Stimulated activated CD4-positive, alpha-beta T cell treated with anti-CD3 and anti-CD28 coated beads, Interleukin-15, amount 100 ng/mL, for 24 hours (primary cell): Measurements from ENCODE around the gene CXCL13.
A peak's percentile ranks its signal among the peaks of the same experiment; 100 is the strongest.
"Not testable (repeated sequence)": the region's sequence is repeated elsewhere in the genome, so short reads cannot be mapped to it uniquely, and the experiment has no call there.

Experiments used
- DNase-seq: peaks from one replicate; pipeline ENCODE4 v3.0.0-alpha.2; 2020

Gene CXCL13, protein sequence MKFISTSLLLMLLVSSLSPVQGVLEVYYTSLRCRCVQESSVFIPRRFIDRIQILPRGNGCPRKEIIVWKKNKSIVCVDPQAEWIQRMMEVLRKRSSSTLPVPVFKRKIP

DNA sequence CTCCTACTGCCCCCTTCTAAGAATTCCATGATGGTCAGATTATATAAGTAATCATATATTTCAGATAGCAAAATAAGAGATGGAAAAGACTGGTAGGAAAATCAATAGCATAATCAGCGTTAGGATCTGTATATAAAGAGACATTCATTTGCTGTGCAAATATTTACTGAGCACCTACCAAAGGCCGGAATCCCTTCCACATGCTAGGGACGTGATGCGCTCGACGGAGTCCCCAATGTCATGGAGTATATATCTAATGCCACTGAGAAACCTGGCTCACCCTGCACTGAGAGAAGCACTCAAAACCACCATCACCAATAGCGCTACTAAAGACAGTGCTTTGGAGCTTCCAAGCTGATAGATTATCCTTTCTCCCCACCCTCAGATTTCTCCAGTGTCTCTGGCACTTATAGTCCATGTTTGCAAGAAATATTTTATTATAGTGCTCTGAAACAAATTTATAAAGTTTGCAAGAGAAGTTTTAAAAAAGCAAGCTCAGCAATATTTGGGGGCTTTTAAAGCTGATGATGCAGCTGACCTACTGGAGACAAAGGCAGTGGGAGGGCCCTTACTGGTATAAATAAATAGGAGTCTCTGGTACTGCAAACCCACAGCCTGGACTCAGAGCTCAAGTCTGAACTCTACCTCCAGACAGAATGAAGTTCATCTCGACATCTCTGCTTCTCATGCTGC, at the start of gene CXCL13:
Gene CXCL13 (plus strand): TSS at position 611 of the 693 bp plus-strand sequence. CDS start 46 bp downstream, at position 657.
- no peak for DNase-seq

DNA sequence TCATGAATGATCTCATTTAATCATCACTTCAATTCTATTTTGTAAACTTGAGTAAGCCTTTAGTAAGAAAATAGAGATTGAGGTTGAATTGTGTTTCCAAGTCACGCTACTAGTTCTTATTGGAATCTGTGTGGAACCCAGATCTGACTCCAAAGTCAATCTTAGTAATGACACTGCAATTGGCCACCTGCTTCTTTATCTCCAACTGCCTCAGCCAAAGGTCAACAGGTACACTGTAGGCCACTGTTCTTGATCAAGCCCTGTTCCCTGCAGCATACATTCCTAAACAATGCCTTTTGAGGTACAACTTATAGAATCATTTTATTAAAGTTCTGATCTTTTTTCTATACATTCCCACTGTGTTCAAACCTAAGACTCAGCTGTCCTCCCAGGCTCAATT, 45.5 kb upstream of the CXCL13 start:
- DNase-seq, result no peak

DNA sequence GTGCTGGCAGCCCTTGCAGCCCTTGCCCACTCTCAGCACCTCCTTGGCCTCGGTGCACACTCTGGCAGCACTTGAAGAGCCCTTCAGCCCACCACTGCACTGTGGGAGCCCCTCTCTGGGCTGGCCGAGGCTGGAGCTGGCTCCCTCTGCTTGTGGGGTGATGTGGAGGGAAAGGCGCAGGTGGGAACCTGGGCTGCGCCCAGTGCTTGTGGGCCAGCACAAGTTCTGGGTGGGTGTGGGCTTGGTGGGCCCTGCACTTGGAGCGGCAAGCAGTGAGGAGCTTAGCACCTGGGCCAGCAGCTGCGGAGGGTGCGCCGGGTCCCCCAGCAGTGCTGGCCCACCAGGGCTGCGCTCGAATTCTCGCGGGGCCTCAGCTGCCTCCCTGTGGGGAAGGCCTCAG, 43.9 kb upstream of the CXCL13 start:
- not testable (repeated sequence) for DNase-seq

DNA sequence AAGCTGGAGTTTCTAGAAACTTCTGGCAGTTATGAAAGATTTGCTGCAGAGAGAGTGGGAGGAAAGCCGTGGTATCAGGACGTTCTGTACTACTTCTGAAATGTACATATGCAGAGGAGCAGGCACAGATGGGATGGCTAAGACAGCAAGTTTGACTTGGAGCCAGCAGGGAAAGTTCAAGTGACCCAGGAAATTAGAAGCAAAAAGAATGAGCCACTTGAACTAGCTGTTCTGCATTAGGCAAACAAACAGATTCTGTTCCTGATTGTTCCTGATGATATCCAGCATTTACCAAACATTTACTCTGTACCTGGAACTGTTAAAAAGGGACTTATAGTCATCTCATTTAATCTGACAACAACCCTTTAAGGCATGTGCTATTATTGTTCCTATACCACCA, 41.4 kb upstream of the CXCL13 start:
- DNase-seq, result no peak

DNA sequence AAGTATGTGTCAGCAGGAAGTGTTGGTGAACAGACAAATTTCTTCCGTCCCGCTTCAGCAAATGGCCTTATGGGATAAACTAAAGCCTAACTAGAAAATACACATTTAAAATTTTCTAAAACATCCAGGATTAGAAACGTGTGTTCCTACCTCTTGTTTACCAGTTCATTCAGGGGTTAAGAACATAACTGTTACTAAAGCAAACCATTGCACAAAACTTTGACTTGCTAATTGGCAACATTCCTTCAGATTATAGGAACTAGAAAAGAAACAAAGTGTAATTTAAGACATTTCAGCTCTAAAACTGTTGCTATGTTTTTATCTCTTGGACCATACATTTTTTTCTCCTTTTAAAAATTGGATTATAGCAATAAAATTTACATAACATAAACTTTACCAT, 39.5 kb upstream of the CXCL13 start:
- DNase-seq, result no peak

DNA sequence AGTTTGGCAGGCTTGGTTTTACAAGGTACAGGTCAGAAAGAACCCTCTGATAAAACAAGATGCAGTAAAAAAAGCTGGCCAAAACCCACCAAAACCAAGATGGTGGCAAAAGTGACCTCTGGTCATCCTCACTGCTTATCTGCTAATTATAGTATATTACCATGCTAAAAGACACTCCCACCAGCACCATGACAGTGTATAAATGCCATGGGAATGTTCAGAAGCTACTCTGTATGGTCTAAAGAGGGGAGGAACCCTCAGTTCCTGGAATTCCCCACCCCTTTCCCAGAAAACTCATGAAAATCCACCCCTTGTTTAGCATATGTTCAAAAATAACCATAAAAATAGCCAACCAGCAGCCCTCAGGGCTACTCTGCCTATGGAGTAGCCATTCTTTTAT, 38.1 kb upstream of the CXCL13 start:
- DNase-seq, result no peak

DNA sequence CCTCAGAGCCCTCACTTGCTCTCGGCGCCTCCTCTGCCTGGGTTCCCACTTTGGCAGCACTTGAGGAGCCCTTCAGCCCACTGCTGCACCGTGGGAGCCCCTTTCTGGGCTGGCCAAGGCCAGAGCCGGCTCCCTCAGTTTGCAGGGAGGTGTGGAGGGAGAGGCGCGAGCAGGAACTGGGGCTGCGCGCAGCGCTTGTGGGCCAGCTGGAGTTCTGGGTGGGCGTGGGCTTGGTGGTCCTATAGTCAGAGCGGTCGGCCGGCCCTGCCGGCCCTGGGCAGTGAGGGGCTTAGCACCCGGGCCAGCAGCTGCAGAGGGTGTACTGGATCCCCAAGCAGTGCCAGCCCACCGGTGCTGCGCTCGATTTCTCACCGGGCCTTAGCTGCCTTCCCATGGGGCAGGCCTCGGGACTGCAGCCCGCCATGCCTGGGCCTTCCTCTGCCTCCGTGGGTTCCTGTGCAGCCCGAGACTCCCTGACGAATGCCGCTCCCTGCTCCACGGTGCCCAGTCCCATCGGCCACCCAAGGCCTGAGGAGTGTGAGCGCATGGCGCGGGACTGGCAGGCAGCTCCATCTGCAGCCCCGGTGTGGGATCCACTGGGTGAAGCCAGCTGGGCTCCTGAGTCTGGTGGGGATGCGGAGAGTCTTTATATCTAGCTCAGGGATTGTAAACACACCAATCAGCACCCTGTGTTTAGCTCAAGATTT, 35.0 kb upstream of the CXCL13 start:
- not testable (repeated sequence) for DNase-seq

DNA sequence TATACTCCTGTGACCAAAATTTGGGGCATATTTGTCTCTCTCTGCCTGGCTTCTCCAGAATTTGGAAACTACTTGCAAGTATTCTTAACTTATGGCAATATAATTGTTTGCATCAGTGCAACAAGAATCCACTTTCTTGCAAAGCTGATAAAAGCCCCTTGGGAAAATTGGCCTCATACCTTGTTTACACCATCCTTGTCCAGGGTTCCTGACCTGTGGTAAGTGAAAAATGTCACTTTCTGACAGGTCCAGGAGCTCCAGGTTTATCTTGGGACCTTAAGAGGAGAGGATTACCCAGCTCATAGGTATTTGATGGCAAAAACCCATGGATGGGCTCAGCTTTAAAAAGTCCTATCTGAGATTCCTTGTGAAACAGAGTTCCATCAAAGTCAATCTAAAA, 29.3 kb upstream of the CXCL13 start:
- DNase-seq, result no peak

DNA sequence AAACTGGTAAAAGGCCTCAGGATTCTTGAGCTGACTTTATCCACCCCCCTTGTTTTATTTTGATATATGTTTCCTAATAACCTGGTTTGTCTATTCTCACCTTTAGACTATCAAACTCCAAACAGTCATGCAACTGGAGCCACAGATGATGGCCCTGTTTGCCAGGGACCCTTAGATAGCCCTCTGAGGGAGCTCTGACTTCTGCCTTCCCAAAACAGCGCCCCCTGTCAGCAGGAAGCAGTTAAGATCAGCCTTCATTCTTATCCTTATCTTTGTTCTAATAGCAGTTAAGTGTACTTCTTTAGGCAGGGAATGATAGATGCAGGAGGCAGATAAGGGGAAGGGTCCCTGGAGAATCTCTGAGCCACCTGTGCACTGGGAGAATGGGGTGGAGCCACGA, 27.5 kb upstream of the CXCL13 start:
- DNase-seq, result no peak

DNA sequence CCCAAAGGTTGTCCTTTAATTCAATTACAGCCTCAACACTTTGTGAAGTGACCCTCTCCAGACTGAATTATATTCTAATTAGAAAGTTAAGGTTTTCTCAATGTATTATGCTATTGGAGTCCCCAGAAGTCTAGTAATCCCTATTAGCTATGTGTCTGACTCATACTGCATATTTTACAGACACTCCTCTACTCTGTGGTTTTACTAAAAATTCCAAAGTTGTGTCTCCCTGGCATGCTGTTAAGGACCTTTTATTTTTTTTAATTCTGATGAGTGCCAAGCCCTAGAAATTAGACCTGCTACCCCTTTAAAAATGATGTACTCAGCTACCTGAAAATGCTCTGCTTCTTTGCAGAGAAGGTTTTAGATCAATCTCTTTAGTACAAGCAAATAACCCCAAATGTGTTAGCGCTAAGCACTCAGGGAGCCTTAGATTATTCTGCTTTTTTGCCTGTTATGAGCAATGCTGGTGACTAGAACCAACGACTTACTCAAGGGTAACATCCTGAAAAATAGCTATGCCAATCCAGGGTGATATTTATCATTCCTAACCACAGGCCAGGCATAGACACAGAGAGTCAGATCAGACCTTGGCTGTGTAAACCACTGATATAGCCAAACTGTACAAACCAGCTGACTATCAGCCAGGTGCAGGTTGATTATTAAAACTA, 26.1 kb upstream of the CXCL13 start:
- DNase-seq, result no peak

DNA sequence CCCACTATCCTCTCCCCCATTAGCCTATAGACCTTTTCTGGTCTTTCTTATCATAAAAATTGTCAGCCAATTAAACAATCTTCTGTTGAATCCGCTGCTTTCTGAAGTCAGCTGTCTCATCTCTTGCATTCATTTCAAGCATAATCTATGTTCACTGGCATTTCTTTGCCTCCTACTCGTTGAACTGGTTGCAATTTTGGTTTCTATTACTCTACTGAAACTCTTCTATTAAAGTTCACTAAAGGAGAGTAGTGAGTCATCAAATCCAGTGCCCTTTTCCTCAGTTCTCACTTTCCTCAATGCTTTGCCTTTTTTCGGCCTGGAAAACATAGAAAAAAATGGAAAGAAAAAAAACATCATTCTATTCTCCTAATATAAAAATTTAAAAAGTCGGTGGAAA, 23.9 kb upstream of the CXCL13 start:
- no peak for DNase-seq

DNA sequence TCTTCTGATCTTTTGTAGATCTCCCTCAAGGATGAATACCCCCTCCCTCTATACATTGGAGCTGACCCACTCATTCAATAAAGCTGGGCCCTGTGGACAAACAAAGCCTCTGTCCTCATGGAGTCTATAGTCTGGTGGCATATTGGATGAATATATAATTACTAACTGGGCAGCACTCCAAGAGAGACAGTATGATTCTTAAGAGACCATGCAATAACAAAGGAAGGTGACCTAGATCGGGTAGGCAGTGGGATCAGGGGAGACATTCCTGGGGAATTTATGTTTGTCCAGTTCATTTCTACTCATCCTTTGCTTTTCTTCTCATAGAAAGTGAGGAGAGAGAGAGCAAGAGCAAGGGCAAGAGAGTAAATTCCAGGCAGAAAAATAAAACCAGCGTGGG, 23.5 kb upstream of the CXCL13 start:
- DNase-seq, result no peak

DNA sequence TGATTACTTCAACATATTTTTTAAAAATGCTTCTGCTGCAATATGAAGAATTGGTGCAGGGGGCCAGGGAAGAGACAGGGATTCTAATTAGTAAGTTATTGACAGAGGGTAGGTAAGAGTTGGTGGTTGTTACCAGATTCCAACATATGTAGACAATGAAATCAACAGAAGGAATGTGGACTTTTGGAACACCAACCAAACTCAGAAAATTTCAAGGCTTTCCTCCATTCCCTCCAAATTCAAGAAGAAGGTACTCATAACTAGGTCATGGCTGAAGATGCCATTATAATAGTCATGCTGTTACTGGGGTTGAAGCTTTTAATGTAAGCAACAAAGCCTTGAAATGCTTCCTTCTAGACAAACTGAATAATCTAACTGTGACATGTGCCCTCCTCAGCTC, 22.9 kb upstream of the CXCL13 start:
- no peak for DNase-seq

DNA sequence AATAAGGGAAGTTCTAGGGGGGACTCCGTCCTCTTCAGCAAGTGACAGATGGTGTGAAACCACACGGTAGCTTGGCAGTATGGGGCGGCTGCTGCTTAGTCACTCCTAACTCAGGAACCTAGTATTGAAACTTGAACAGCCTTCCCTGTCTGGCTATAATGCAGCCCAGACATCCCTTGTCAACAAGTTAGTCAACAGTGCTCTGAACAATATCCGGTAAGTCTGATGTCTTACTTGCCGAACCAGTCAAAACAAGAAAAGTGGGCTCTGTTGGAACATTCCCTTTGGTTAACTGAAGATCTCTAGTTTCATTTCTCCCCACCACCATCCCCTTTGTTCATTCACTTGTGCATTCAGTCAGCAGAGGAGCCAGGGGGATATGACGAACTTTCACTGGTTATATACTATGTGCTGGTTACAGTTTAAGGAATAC, 18.7 kb upstream of the CXCL13 start:
- peak; percentile 80 for DNase-seq

DNA sequence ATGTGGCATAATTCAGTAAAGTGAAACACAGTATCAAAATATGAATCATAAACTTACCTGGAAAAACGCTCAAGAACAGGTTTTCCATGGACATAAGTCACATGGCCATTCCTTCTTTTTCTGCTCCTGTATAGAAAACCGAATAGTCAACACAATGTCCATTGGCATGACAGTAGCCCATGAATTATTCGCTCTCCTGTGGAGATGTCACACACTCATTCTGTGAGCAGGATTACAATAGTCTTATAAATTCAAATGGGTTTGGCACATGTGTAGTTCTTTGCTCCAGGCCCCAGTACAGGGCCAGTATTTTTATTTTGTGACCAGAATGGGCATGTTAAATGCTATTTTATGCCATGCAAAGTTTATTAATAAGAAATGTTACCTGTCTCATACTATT, 15.1 kb upstream of the CXCL13 start:
- no peak for DNase-seq

DNA sequence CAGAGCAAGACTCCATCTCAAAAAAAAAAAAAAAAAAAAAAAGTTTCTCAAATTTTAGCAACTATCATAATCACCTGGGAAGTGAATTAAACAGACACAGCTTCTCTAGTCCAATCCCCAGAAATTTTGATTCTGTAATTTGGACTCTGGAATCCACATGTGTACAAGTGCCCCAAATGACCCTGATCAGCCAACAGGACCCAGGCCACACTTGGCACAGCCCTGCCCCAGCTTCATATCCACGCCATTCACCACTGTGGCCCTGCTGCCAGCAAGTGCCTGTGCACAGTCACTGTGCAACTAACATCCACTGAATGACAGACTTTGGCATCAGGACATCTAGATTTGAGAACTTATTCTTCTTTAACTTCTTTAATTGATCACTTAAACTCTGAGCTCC, 14.1 kb upstream of the CXCL13 start:
- DNase-seq, result no peak

DNA sequence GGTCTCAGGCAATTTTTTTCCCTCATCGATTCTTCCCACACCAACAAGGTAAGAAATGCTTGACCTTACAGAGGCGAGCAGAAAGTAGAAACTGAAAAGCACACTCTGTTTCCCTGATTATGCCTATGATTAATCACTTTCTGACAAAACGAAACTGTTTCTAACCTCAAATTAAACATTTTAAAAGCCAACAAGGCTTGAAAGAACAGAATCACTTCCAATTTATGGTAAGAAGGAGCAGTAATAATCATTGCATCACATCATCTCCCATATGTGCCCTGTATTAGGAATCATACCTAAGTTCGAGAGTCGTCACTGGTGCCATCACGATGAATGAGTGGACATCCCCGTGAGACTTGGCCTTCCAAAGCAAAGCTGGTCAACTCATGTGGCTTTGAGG, 12.5 kb upstream of the CXCL13 start:
- peak; percentile 35 for DNase-seq

DNA sequence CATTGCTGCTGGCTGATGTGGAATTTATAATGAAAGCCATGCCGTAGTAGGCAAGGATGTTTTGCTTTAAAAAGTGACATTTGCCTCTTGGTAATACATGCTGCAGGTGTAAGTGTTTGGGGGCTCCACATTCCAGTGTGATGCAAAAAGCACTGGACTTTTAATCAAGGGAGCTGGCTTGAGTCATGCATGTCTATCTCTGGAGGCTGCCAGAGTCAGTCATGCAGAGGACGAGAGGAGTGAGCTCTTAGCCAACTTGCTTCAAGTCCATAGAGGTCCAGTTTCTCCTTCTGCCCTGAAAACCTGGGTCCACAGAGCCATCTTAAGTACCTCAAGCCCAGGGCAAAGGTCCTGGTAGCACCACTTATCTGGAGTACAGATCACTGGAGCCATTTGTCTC, 11.6 kb upstream of the CXCL13 start:
- DNase-seq, result no peak

DNA sequence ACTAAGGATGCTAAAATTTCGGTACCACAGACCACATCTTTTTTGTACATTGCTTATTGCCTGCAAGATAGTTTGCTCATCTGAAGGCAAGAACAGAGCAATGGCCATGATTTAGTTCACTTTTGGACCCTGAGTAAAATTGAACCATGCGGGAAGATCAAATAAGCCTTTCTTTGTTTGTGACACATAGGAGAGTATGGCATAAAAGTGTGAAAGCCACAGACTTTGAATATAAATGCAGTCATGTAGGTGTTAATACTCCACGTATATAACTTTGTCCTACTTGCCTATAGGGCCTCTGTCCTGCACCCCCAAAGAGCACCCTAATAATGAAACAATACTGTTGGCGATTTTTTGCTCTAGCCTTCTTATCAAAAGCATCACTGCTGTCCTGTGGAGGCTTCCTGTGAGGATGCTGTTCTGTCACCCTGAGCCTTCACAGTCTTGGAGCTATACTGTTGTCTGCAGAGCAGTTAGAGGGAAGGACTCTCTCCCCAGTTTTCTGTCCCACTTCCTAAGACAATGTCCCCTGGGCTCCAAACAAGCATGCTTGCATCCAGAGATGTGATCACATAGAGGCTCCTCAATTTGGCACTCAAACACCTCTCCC, 10.2 kb upstream of the CXCL13 start:
- DNase-seq, result no peak

DNA sequence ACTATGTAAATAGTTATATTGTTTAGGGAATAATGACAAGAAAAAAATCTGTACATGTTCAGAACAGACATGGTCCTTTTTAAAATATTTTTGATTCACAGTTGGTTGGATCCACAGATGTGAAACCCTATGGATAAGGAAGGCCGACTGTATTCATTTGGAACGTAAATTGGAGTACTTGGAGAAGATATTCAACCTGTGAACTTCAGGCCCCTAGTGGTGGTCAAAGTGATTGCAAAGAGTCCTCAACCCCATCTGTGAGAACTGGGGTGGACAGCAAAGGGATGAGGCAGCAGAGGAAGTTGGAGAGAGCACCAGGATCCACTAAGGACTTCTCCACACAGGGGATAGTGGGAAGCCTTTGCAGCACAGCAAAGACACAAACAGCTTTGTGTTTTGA, 6.2 kb upstream of the CXCL13 start:
- DNase-seq, result no peak

DNA sequence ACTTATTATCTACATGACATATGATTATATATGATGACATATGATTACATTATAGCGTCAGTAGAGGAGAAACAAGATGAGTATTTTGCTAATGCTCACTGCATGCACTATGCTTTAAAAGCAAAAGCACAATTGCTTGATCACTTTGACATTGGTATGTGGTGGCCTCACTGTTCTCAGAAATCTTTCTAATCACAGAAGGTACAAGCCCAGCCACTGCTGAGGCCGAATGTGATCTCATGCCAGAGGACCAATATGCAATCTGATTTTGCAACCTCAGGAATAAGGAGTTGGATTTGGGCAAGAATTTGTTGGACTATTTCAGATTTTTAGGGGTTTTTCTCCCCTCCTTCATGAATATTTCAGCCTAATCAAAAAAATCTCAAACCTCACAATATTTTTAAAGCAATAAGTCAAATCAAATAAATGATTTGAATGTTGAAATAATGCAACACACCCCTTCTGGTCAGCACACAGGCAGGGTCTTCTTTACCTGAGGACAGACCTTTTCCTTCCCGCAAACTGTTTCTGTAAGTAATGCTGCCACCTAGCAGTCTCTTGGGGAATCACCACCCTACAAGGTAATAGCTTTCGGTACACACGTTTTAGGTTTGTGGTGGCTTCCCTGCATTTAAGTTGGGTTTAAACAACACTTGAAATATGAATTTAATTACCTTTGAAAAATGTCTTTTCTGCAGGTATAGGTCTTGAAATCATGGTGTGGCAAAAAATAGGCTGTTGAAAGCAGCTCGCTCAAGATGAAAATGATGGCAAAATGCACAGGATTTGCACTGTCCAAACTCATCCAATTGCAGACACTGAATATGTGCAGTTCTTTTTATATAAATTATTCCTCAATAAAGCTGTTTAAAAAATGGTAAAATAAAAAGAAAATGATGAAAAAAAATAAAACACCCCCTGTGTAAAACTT, 4.8 kb upstream of the CXCL13 start:
- peak; percentile 40 for DNase-seq

DNA sequence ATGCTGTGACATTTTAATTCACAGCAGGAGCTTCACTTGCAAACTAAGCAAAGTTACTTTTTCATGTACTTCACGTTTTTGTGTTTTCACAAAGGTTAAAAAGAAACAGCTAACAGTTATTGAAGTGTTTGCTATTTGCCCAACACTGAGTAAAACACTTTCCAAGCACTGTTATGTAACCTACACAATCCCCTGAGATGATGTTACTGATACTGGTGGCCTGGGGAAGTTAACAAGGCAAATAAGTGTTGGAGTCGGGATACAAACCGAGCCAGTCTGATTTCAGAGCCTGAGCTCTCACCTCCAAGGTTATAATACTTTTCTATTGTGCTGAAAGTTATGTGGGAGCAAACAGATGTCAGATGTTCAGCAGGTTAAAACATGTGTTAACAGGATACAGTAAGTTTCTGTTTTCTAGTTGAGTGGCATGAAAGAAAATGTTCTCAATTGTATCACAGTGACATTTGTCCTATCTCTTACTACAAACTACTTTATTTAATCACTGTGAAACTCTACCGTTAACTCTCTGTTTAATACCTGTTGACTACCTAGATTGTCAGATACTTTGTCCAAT, 3.9 kb upstream of the CXCL13 start:
- DNase-seq, result no peak
